Activated CD4-positive, alpha-beta T cell treated with anti-CD3 and anti-CD28 coated beads for 24 hours (primary cell): ENCODE data around the gene PTGR2.
"Not testable (repeated sequence)": the region's sequence is repeated elsewhere in the genome, so short reads cannot be mapped to it uniquely, and the experiment has no call there.

Experiments
- DNase-seq, 2 donors: peaks; one replicate each; pipeline ENCODE4 v3.0.0-alpha.2; 2020; ENCODE audit warnings: low read depth in 2 of 2

The PTGR2 gene

DNA sequence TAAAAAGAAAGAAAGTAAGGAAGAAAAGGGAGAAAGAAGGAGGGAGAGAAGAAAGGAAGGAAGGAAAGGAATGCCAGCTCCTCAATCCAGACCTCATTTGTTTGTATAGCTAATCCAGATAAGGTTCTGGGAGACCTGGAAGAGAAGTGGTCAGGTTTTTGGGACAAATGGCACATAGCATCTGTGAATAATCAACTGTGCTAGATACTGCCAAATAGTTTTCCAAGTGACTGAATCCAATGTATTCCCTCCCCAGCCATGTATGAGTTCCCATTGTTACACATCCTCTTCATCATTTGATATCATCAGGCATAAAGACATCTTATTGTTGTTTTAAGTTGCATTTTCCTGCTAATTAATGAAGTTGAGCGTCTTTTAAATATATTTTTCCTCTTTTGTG lies 18.6 kb upstream of the PTGR2 start:
- no peak for DNase-seq

DNA sequence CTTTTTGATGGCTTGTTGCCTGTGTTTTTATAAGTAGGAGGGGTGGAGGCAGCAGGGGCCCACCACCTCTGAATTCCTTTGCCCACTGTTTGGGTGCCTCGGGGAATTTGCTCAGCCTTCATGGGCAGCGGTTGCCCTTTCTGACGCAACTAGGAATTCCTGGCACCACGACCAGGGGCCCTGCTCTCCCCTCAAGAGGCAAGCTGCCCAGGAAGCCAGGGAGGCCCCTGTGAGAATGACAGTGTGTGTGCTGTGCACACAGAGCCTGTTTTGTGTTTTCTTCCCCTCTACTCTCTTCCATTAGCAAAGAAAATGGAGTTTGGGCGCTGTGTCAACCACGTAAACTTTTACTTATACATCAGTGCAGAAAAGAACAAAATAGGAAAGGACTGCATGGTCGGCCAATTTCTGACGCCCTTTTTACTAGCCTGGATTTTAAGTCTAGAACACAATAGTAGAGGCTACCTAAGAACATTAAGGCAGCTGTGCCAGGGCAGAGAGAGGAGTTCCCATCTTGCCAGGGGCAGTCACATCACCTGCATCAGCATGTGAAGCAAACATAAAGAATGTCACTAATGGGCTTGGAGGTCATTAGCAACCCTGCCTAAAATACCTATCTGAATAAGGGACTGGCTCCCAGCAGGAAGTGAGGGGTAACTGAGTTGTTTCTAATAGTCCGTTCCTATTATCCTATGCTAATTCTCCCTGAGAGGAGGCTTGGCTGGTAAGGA lies 17.9 kb upstream of the PTGR2 start:
- no peak for DNase-seq

DNA sequence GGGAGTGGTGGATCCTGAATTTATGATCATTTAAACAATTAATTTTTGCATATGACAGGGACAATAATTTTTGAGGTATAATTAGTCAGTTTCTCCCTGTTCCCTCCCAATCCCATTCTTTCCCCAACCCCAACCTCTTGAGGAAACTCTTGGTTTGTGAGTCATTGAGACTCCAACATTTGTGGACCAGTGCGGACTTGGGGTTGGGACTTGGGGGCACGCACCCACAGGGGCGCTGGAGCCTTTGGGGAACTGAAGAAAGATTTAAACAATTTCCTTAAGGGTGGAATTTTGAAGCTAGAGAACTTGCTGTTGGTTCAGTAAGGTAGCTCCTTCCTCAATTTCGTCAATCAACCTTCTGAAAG lies 17.4 kb upstream of the PTGR2 start:
- no peak for DNase-seq

DNA sequence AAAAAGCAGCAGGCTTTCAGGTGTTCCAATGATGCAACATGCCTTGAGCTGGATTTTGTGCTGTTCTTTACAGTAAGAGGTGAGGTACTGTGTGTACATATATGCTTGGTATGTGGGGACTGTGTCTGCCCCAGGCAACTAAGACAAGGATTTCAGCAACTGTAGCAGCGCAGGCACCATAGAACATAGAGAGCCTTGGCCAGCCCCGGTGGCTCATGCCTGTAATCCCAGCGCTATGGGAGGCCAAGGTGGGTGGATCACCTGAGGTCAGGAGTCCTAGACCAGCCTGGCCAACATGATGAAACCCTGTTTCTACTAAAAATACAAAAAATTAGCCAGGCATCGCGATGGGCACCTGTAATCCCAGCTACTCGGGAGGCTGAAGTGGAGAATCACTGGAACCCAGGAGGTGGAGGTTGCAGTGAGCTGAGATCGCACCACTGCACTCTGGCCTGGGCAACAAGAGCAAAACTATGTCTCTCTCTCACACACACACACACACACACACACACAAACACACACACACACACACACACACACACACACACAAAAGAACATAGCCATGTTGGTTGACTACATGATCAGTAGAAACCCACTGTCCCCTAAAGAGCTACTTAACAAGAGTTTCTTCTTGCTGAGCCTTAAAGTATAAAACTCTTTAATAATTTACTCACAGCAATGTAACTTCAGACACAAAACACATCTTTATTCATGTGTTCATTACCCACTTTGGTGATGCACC lies 13.2 kb upstream of the PTGR2 start:
- not testable (repeated sequence) for DNase-seq

DNA sequence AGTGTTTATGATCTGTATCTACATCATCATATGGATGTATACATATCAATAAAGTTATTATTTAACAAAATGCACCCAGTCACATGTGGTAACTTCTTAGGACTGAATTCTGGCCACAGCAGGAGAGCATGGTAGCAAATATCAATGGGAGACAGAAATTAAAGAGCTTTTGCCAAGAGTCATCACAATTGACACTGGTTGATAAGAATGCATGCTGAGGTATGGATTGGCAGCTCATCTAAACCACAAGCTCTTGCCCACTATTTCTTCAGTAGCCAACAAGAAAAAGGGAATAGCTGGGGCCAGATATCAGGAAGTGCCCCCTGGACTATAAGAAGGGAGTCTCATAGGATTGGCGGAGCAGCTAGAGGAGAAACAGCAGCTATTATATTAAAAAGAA lies 9.4 kb upstream of the PTGR2 start:
- no peak for DNase-seq

DNA sequence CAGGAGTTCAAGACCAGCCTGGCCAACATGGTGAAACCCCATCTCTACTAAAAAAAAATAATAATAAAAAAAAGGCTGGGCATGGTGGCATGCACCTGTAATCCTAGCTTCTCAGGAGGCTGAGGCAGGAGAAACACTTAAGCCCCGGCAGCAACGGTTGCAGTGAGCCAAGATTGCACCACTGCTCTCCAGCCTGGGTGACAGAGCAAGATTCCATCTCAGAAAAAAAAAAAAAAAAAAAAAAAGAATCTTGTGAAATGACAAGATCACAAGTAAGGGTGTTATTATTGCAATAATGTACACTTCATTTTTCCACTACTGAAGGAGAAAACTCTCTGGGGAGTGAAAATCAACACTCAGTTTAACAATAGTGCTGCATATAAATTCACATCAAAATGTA lies 8.8 kb upstream of the PTGR2 start:
- no peak for DNase-seq

DNA sequence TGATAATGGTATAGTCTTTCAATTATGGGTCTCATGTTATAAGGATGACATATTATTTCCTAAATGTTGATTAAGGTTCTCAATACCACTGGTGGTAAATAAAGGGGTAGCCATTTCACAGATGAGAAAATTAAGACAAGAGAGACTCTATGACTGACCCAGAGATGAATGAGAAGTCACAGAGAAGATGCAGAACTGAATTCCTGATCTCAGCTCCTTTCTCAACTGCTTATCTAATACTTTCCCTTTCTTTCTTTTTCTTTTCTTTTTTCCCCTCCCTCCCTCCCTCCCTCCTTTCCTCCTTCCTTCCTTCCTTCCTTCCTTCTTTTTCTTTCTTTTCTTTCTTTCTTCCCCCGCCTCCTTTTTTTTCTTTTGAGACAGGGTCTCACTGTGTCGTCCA lies 8.3 kb upstream of the PTGR2 start:
- DNase-seq = no peak

DNA sequence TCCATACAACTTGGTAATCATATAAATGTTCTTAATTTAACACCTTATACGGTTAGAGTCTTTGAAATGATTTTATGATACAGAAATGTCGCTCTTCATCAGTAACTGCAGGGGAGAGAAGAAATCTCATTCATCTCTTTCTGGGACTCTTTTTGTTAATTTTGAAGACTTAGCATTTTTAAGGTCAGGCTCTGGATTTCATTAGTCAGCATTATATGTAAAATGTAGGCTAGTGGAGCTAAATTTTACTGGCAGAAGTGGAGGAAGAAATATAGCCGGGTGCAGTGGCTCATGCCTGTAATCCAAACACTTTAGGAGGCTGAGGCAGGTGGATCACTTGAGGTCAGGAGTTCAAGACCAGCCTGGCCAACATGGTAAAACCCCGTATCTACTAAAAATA lies 4.7 kb upstream of the PTGR2 start:
- no peak for DNase-seq

DNA sequence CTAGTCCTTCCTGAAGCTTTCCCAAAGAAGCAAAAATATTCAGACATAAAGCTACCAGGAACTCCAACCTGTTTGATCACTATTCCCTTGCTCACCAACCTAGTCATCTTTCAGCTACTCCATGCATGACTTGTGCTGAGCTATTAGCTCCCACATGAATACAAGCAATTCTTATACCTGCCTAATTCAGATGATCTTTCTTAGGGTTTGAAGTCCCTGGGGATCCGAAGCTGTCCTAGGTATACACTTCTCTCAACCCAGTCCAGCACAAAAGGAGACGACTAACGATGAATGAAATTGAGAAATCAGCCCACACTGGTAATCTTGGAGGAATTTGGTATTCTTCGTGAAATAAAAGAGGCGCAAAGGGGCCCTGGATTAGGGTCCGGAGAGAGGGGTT lies 631 bp upstream of the PTGR2 start:
- DNase-seq = no peak

DNA sequence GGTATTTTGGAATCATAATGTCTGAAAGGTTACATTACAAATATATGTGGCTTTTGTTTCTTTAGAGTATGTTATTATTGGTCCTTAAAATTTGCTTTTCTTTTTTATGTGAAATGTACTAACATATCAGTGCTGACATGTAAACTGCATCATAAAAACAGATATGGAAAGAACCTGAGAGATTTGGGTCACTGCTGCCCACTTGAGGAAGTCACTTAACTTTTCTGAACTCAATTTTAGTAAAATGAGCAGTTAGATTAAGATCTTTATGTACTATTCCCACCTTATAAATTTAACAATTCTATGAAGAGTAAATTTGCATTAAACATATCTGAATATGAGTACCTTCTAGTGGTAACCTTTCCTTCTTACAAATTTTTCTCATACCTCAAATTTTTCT lies 7.5 kb downstream of the PTGR2 start:
- no peak for DNase-seq

DNA sequence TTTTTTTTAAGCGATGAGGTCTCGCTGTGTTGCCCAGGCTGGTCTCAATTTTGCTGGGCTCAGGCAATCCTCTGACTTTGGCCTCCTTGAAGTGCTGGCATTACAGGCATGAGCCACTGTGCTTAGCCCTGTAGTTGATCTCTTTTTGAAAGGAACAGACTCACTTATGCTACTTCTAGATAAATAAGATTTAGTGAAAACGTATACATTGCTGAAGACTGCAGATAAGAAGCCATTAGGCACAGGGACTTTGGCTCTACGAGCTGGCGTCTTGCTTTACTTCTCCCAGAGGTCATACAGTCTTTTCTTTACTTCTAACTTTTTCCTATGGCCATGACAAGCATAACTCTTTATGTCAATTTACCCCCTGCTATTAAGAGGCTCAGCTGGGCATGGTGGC lies 9.4 kb downstream of the PTGR2 start:
- DNase-seq = no peak

DNA sequence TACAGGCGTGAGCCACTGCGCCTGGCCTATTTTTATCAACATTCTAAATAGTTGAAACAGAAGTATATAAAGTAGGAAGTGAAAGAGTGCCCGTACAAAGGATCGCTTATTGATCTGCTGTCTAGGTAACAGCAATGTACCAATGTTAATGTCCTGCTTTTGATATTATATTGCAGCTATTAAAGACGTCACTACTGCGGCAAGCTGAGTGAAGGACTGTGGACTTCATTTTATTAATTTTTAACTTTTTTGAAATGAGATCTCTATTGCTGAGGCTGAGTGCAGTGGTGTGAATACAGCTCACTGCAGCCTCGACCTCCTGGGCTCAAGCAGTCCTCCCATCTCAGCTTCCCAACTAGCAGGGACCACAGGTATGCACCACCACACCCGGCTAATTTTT lies 10.8 kb downstream of the PTGR2 start:
- DNase-seq = no peak

DNA sequence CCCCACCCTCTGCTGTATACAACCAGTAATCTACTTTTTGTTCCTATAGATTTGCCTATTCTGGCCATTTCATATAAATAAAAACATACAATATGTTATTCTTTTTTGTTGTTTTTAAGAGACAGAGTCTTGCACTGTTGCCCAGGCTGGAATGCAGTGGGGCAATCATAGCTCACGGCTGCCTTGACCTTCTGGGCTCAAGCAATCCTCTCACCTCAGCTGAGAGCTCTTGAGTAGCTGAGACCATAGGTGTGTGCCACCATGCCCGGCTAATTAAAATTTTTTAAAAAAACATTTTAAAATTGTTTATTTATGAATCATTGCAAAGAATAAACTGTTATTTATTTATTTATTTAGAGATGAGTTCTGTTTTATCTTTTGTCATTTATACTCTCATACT lies 11.6 kb downstream of the PTGR2 start:
- no peak for DNase-seq

DNA sequence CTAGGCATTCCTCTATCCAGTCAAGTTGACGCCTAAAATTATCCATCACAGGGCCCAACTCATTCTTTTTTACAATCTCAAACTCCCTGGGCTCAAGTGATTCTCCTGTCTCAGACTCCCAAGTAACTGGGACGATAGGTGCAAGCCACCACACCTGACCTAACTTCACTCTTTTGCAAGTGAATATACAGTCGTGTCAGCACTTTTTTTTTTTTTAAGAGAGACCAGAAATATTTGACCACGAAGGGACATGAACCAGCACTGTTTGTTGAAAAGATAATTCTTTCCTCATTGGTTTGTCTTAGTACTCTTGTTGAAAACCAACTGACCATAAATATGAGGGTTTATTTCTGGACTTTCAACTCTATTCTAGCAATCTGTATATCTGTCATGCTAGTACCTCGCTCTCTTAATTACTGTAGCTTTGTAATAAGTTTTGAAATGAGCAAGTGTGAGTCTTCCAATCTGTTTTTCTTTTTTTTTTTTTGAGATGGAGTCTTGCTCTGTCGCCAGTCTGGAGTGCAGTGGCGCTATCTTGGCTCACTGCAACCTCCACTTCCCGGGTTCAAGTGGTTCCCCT lies 14.0 kb downstream of the PTGR2 start:
- no peak for DNase-seq

DNA sequence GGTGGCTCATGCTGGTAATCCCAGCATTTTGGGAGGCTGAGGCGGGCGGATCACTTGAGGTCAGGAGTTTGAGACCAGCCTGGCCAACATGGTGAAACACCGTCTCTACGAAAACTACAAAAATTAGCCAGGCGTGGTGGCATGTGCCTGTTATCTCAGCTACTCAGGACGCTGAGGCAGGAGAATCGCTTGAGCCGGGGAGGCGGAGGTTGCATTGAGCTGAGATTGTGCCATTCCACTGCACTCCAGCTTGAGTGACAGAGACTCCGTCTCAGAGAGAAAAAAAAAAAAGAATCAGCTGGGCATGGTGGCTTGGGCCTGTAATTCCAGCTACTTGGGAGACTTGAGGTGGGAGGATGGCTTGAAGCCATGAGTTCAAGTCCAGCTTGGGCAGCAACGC lies 18.1 kb downstream of the PTGR2 start:
- DNase-seq = not testable (repeated sequence)

DNA sequence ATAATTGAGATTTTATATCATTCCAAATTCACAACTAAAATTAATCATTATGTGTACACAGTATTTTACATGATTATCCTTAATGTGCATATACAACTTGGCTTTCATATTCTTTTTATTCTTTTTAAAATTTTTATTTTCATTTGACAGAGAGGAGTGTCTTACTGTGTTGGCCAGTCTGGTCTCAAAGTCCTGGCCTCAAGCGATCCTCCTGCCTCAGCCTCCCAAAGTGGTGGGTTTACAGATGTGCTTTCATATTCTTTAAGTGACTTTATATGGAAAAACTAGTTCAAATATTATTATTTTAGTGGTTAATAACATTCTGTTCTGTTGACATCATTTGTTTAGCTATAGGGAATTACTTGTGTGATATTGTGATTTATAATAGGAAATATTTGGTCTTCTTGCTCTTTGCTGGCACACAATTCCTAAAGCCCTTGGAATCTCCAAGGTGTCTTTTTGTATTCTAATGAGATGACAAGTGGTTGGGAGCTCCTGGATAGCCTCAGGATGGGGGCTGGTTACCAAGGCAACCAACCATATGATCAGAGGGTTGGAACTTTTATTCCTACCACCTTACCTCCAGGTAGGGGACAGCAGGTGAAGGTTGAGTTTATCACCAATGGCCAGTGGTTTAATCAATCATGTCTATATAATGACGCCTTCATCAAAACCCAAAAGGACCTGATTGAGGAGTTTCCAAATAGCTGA lies 19.0 kb downstream of the PTGR2 start:
- no peak for DNase-seq

DNA sequence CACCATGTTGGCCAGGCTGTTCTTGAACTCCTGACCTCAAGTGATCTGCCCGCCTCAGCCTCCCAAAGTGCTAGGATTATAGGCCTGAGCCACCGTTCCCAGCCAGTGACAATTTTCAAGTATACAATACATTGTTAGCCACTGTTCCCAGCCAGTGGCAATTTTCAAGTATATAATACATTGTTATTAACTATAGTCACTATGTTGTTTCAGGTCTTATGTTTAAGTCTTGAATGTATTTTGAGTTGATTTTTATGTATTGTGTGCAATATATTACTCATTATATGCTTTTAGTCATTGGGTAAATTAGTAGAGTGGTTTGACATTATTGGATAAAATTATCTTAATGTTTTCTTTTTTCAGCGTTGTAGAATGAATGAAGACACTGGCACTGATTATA lies 22.0 kb downstream of the PTGR2 start:
- no peak for DNase-seq

DNA sequence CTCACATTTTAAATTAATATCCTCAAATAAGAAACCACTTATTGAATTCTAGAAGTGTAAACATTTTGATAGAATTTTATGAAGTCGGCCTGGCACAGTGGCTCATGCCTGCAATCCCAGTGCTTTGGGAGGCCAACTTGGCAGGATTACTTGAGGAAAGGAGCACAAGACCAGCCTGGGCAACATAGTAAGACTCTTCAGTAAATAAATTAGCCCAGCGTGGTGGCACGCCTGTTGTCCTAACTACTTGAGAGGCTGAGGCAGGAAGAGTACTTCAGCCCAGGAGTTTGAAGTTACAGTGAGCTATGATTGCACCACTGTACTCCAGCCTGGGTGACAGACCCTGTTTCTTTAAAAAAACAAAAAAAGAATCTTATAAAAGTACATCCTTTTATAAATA lies 26.2 kb downstream of the PTGR2 start:
- no peak for DNase-seq

DNA sequence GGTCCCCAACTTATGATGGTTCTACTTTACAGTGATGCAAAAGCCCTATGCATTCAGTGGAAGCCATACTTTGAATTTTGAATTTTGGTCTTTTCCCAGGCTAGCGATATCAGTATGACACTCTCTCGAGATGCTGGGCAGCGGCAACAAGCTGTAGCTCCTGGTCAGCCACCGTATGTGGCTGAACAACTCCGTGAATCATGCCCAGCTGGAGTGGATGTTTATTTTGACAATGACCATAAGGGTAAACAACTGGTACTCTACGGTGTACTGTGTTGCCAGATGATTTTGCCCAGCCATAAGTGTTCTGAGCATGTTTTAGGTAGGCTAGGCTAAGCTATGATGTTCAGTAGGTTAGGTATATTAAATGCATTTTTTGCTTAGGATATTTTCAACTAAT lies 26.8 kb downstream of the PTGR2 start:
- DNase-seq = no peak

DNA sequence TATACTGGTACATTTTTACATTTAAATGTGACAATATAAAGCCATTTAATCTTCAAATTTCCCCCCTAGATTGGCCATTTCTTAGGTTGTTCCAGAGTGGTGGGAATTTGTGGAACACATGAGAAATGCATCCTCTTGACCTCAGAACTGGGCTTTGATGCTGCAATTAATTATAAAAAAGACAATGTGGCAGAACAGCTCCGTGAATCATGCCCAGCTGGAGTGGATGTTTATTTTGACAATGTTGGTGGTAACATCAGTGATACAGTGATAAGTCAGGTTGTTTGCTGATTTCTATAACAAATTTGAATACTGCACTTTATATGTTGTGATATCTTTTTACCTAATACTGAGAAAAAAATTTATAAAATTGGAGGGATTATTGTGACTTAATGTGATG lies 27.4 kb downstream of the PTGR2 start:
- no peak for DNase-seq

DNA sequence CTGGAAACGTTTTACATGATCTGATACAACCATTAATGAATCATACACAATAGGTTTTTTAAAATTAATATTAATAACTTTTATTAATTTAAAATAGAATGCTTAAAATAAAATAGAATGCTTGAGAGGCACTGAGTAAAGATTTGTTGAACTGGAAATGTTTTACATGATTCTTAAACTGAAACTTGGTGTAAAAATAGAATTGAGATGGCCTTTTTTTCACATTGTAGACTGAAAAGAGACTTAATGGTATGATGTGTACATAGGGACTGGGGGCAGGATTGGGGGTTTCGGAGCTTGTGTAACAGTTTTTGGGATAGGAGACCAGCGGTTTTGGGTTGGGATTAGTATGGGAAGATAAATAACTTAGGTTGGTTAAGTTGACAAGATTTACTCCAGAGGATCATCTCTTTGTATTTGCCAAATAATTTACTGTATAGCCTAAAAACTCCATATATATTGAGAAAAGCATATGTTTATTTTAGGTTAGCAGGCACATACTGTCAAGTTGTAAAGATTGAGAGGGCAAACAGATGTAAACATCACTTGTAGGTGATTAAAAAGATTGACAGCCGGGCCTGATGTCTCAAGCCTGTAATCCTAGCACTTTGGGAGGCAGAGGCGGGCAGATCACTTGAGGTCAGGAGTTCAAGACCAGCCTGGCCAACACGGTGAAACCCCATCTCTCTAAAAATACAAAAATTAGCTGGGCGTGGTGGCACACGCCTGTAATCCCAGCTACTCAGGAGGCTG lies 33.0 kb downstream of the PTGR2 start:
- no peak for DNase-seq
